ENCODE measurements around the gene MAFB.

MAFB gene

GRCh38 chr20:40698744-40699143 lies 9.7 kb upstream of the MAFB start:
- DNase-seq: no peak

- no peak for DNase-seq
Measured at GRCh38 chr20:40698281-40698680, 9.2 kb upstream of the MAFB start.

GRCh38 chr20:40697541-40697940 lies 8.5 kb upstream of the MAFB start:
- no peak for DNase-seq

- DNase-seq: no peak
Measured at GRCh38 chr20:40695214-40695613, 6.2 kb upstream of the MAFB start.

GRCh38 chr20:40694246-40694645 lies 5.2 kb upstream of the MAFB start:
- no peak for DNase-seq

- no peak for DNase-seq
Measured at GRCh38 chr20:40692240-40693011, 3.4 kb upstream of the MAFB start.

- DNase-seq: no peak
Measured at GRCh38 chr20:40691566-40692239, 2.7 kb upstream of the MAFB start.

- DNase-seq: no peak
Measured at GRCh38 chr20:40690836-40691565, 2.0 kb upstream of the MAFB start.

- DNase-seq: peak; percentile 81
Measured at GRCh38 chr20:40689943-40690835, 1.2 kb upstream of the MAFB start.

GRCh38 chr20:40688129-40689099 lies 622 bp downstream of the MAFB start:
- DNase-seq: peak; percentile 44

GRCh38 chr20:40687384-40688128 lies 1.5 kb downstream of the MAFB start:
- DNase-seq: peak; percentile 55

- DNase-seq: no peak
Measured at GRCh38 chr20:40686893-40687292, 2.1 kb downstream of the MAFB start.

- DNase-seq: no peak
Measured at GRCh38 chr20:40686434-40686882, 2.6 kb downstream of the MAFB start.

GRCh38 chr20:40685349-40685748 lies 3.7 kb downstream of the MAFB start:
- DNase-seq: no peak

GRCh38 chr20:40683894-40684268 lies 5.2 kb downstream of the MAFB start:
- no peak for DNase-seq

GRCh38 chr20:40683221-40683893 lies 5.7 kb downstream of the MAFB start:
- no peak for DNase-seq

GRCh38 chr20:40682104-40682981 lies 6.7 kb downstream of the MAFB start:
- DNase-seq: no peak

GRCh38 chr20:40681684-40682083 lies 7.4 kb downstream of the MAFB start:
- DNase-seq: no peak

- no peak for DNase-seq
Measured at GRCh38 chr20:40681165-40681564, 7.9 kb downstream of the MAFB start.
